GM23338 (cell line): ENCODE measurements around the gene LDHB. TPM values are rescaled to one million over a fixed set of nuclear protein-coding genes. Genes with fewer than 3 reads are reported as not detected.

Experiments
- ATAC-seq: fragments of 200-7000 bp; cut with Tn5 transposase; 3 replicates; pipeline ENCODE4 v1.9.1; 2020
- DNase-seq: peaks from one replicate; pipeline ENCODE4 v3.0.0-alpha.2; 2015; ENCODE audit warnings: low spot score
- H2AFZ ChIP-seq: fragments of 200-600 bp; sonication (generic); 2 replicates; pipeline ENCODE4 v1.8.0; 2016; ENCODE audit warnings: antibody characterized with exemption, mild to moderate bottlenecking, moderate library complexity
- H3F3A ChIP-seq: fragments of 200-600 bp; sonication (generic); replicated peaks from 2 replicates; pipeline ENCODE4 v1.8.0; 2017; ENCODE audit warnings: antibody characterized with exemption, mixed run types, low read depth
- H3K27ac ChIP-seq: fragments of 200-600 bp; sonication (generic); 2 replicates; pipeline ENCODE4 v1.6.1; 2016; ENCODE audit warnings: low read depth
- H3K27me3 ChIP-seq: fragments of 200-600 bp; sonication (generic); 2 replicates; pipeline ENCODE4 v1.8.0; 2016; ENCODE audit warnings: mild to moderate bottlenecking, mixed run types, moderate library complexity; ENCODE audit not compliant: insufficient read depth
- H3K36me3 ChIP-seq: fragments of 200-600 bp; sonication (generic); 2 replicates; pipeline ENCODE4 v1.8.0; 2016; ENCODE audit warnings: mild to moderate bottlenecking; ENCODE audit not compliant: insufficient read depth
- H3K4me1 ChIP-seq: fragments of 200-600 bp; sonication (generic); 2 replicates; pipeline ENCODE4 v1.8.0; 2016; ENCODE audit warnings: mild to moderate bottlenecking, moderate library complexity; ENCODE audit not compliant: insufficient read depth
- H3K4me2 ChIP-seq: fragments of 200-600 bp; sonication (generic); 2 replicates; pipeline ENCODE4 v1.7.1; 2017; ENCODE audit warnings: mixed run types
- H3K4me3 ChIP-seq: fragments of 200-600 bp; sonication (generic); 2 replicates; pipeline ENCODE4 v1.6.1; 2016; ENCODE audit warnings: mixed run types
- H3K79me2 ChIP-seq: fragments of 200-600 bp; sonication (generic); replicated peaks from 2 replicates; pipeline ENCODE4 v1.8.0; 2017; ENCODE audit warnings: mild to moderate bottlenecking; ENCODE audit not compliant: insufficient read depth
- H3K9me2 ChIP-seq: fragments of 200-600 bp; sonication (generic); 2 replicates; pipeline ENCODE4 v1.8.0; 2017; ENCODE audit not compliant: insufficient read depth
- H4K20me1 ChIP-seq: fragments of 200-600 bp; sonication (generic); replicated peaks from 2 replicates; pipeline ENCODE4 v1.8.0; 2017; ENCODE audit warnings: mild to moderate bottlenecking; ENCODE audit not compliant: insufficient read depth
- H3K27ac Mint-ChIP-seq: 2 replicates; pipeline ENCODE4 v1.8.0; 2020; ENCODE audit warnings: inconsistent platforms, mild to moderate bottlenecking, moderate library complexity, mixed read lengths
- H3K27me3 Mint-ChIP-seq: 3 replicates; pipeline ENCODE4 v1.8.0; 2022; ENCODE audit warnings: low read depth, mild to moderate bottlenecking, moderate library complexity, mixed read lengths, inconsistent platforms; ENCODE audit not compliant: insufficient read depth, poor library complexity
- H3K36me3 Mint-ChIP-seq: 3 replicates; pipeline ENCODE4 v1.8.0; 2021; ENCODE audit warnings: low read depth, mild to moderate bottlenecking, inconsistent platforms, moderate library complexity, mixed read lengths
- H3K4me1 Mint-ChIP-seq: 3 replicates; pipeline ENCODE4 v1.8.0; 2020; ENCODE audit warnings: mild to moderate bottlenecking, inconsistent platforms, mixed read lengths
- H3K4me3 Mint-ChIP-seq: 3 replicates; pipeline ENCODE4 v1.8.0; 2021; ENCODE audit warnings: moderate library complexity, mild to moderate bottlenecking, inconsistent platforms, mixed read lengths
- H3K9me3 Mint-ChIP-seq: 3 replicates; pipeline ENCODE4 v1.8.0; 2020; ENCODE audit warnings: moderate library complexity, mild to moderate bottlenecking, inconsistent platforms, mixed read lengths
- CTCF ChIP-seq, 2 experiments: fragments of 200-600 bp in 1 of 2; sonication (generic) in 1 of 2; conservative IDR thresholded peaks; 2 replicates each; pipeline versions ENCODE4 v1.5.1 to v1.6.1; 2016 to 2017; ENCODE audit warnings: antibody characterized with exemption in 2 of 2, low read depth in 2 of 2, mild to moderate bottlenecking in 2 of 2, moderate library complexity in 1 of 2
- EZH2 ChIP-seq: fragments of 200-600 bp; sonication (generic); IDR thresholded peaks from one replicate; pipeline ENCODE4 v1.8.0; 2017; ENCODE audit warnings: antibody characterized with exemption, mild to moderate bottlenecking, low read depth; ENCODE audit not compliant: unreplicated experiment
- ZNF114 ChIP-seq: fragments of 250-450 bp; sonication (Bioruptor Pico); IDR thresholded peaks from 2 replicates; pipeline ENCODE4 v1.5.0; 2020; ENCODE audit warnings: mild to moderate bottlenecking, moderate library complexity
- ZNF462 ChIP-seq: fragments of 250-450 bp; sonication (Bioruptor Pico); IDR thresholded peaks from 2 replicates; pipeline ENCODE4 v1.5.0; 2020; ENCODE audit warnings: mild to moderate bottlenecking, moderate library complexity
- polyA plus RNA-seq: library from polyadenylated mRNA; unstranded; fragments of >200 nt; fragmentation: Nextera tagmentation; extraction: Ambion mirVana; gene quantifications from 2 replicates; pipeline ENCODE4 v1.2.1, GENCODE V29; 2016
- total RNA-seq: library from RNA; depleted of rRNA; stranded (reverse); fragments of >200 nt; shearing (Covaris generic); gene quantifications from 2 replicates; pipeline ENCODE4 v1.2.3, GENCODE V29; 2014

Gene LDHB
- total and polyA plus RNA-seq, 2 experiments from 2014 or later = 1,537 to 1,990 TPM

GRCh38 chr12:21602774-21603173 lies 54.9 kb downstream of the LDHB start (continued):
- no peak for TF ChIP-seq ZNF114
- TF ChIP-seq CTCF (conservative IDR thresholded peaks at IDR 0.05; ENCODE audit: low read depth in 2 of 2) = no peak

GRCh38 chr12:21600196-21600595 lies 57.4 kb downstream of the LDHB start:
- no peak overlapping the region for H2AFZ ChIP-seq

More at GRCh38 chr12:21600196-21600595, 57.4 kb downstream of the LDHB start:
- Mint-ChIP-seq H3K27ac (no peak overlapping the region), H3K27me3 (no peaks in the 10 kb centered on the region), H3K4me1 (peaks cover 12% of the 10 kb centered on the region), H3K36me3 (no peaks in the 10 kb centered on the region), H3K4me3 (no peak overlapping the region), H3K9me3 (no peaks in the 10 kb centered on the region)
- H3K27me3 ChIP-seq = no peaks in the 10 kb centered on the region
- no peak overlapping the region for H3K4me3 ChIP-seq
- no peak for ATAC-seq
- no peaks in the 10 kb centered on the region for H3K9me2 ChIP-seq
- DNase-seq = no peak
- TF ChIP-seq EZH2 (no peak), ZNF462 (no peak)
- no peak overlapping the region for H3K27ac ChIP-seq
- H3K79me2 ChIP-seq = no peaks in the 10 kb centered on the region
- H3K4me2 ChIP-seq = no peak overlapping the region
- no peaks in the 10 kb centered on the region for H4K20me1 ChIP-seq
- peaks cover 9% of the 10 kb centered on the region; the same call in 1 of the 2 replicates for H3K4me1 ChIP-seq
- no peaks in the 10 kb centered on the region for H3K36me3 ChIP-seq
- H3F3A ChIP-seq = no peaks in the 10 kb centered on the region
